Astrocyte (in vitro differentiated cells and primary cell): Measurements from ENCODE around the gene AFF3. TPM values are rescaled to one million over a fixed set of nuclear protein-coding genes. Genes with fewer than 3 reads are reported as not detected.

Source experiments
- DNase-seq: peaks from one replicate; pipeline ENCODE4 v3.0.0-alpha.2; 2010; ENCODE audit warnings: low read depth
- FAIRE-seq: peaks from 2 replicates; lab custom pipeline; 2011; peaks lifted over from hg19 to GRCh38; lab: Jason Lieb, UNC
- H2AFZ ChIP-seq: 2 replicates; pipeline ENCODE4 v1.6.0; 2012; ENCODE audit warnings: low read depth, low read length, inconsistent platforms
- H3K27ac ChIP-seq: 2 replicates; pipeline ENCODE4 v1.5.1; 2011; ENCODE audit warnings: low read depth, low read length, inconsistent platforms
- H3K27me3 ChIP-seq: 2 replicates; pipeline ENCODE4 v1.6.0; 2011; ENCODE audit warnings: low read length, inconsistent platforms; ENCODE audit not compliant: insufficient read depth
- H3K36me3 ChIP-seq: 2 replicates; pipeline ENCODE4 v1.5.1; 2011; ENCODE audit warnings: low read length, inconsistent platforms; ENCODE audit not compliant: insufficient read depth
- H3K4me1 ChIP-seq: 2 replicates; pipeline ENCODE4 v1.5.1; 2011; ENCODE audit warnings: low read length, inconsistent platforms; ENCODE audit not compliant: insufficient read depth
- H3K4me2 ChIP-seq: 2 replicates; pipeline ENCODE4 v1.6.0; 2012; ENCODE audit warnings: low read length, inconsistent platforms
- H3K4me3 ChIP-seq: 2 replicates; pipeline ENCODE4 v1.5.1; 2011; ENCODE audit warnings: low read depth, mild to moderate bottlenecking, low read length, inconsistent platforms; ENCODE audit not compliant: insufficient read depth
- H3K79me2 ChIP-seq: 2 replicates; pipeline ENCODE4 v1.6.0; 2012; ENCODE audit warnings: mild to moderate bottlenecking, low read length, inconsistent platforms; ENCODE audit not compliant: insufficient read depth
- H3K9ac ChIP-seq: 2 replicates; pipeline ENCODE4 v1.6.0; 2012; ENCODE audit warnings: mild to moderate bottlenecking, low read length, inconsistent platforms
- H3K9me3 ChIP-seq: 2 replicates; pipeline ENCODE4 v1.5.1; 2012; ENCODE audit warnings: low read depth, mild to moderate bottlenecking, low read length, inconsistent platforms; ENCODE audit not compliant: insufficient read depth
- H4K20me1 ChIP-seq: 2 replicates; pipeline ENCODE4 v1.6.0; 2012; ENCODE audit warnings: low read length, inconsistent platforms; ENCODE audit not compliant: insufficient read depth
- H3K27ac Mint-ChIP-seq: one replicate; pipeline ENCODE4 v1.8.0; 2021; ENCODE audit warnings: mild to moderate bottlenecking, mixed read lengths; ENCODE audit not compliant: unreplicated experiment
- H3K27me3 Mint-ChIP-seq: one replicate; pipeline ENCODE4 v1.8.0; 2021; ENCODE audit warnings: low read depth, mixed read lengths; ENCODE audit not compliant: unreplicated experiment
- H3K36me3 Mint-ChIP-seq: one replicate; pipeline ENCODE4 v1.8.0; 2021; ENCODE audit warnings: low read depth, mixed read lengths; ENCODE audit not compliant: unreplicated experiment
- H3K4me1 Mint-ChIP-seq: one replicate; pipeline ENCODE4 v1.8.0; 2021; ENCODE audit warnings: low read depth, mixed read lengths; ENCODE audit not compliant: unreplicated experiment
- H3K4me3 Mint-ChIP-seq: one replicate; pipeline ENCODE4 v1.8.0; 2021; ENCODE audit warnings: mild to moderate bottlenecking, moderate library complexity, mixed read lengths; ENCODE audit not compliant: unreplicated experiment
- H3K9me3 Mint-ChIP-seq: one replicate; pipeline ENCODE4 v1.8.0; 2021; ENCODE audit warnings: mild to moderate bottlenecking, mixed read lengths; ENCODE audit not compliant: unreplicated experiment
- CTCF ChIP-seq: IDR thresholded peaks from 2 replicates; pipeline ENCODE4 v1.5.1; 2011; ENCODE audit warnings: low read depth, mild to moderate bottlenecking, inconsistent platforms, low read length, moderate library complexity; ENCODE audit not compliant: insufficient read depth
- EZH2 ChIP-seq: IDR thresholded peaks from 2 replicates; pipeline ENCODE4 v1.6.1; 2012; ENCODE audit warnings: mild to moderate bottlenecking, low read length, inconsistent platforms; ENCODE audit not compliant: insufficient read depth
- total RNA-seq: library from RNA; stranded (reverse); gene quantifications from 2 replicates; pipeline ENCODE4 v1.2.1, GENCODE V29; 2021

AFF3 gene
- total RNA-seq, 1 donor from 2014 or later, result 14.7 TPM

DNA sequence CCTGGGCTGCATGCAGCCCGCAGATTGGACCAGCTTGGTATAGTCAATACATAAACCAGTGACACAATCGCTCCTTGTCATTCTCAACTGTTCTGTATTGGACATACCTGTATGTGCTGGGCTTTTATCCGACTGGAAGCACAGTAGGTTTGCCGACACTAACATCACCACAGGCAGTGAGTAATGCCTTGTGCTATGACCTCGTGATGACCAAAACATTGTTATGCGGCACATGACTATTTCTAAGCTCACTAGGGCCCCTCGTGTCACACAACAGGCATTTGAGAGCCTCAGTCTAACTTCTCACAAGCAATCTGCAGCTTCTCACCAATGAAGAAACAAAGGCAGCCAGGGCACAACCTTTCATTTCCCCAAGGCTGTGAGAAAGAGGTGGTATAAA lies 320.8 kb downstream of the AFF3 start:
- Histone ChIP-seq H2AFZ (no peak overlapping the region), H3K36me3 (no peaks in the 10 kb centered on the region), H3K4me3 (no peak overlapping the region), H3K27ac (peak overlapping the region; percentile 90), H4K20me1 (no peaks in the 10 kb centered on the region), H3K9ac (peak overlapping the region; percentile 59), H3K27me3 (no peaks in the 10 kb centered on the region), H3K4me2 (peak overlapping the region; percentile 79), H3K9me3 (no peaks in the 10 kb centered on the region), H3K79me2 (no peaks in the 10 kb centered on the region), H3K4me1 (peaks cover 17% of the 10 kb centered on the region)
- Mint-ChIP-seq H3K9me3 (peaks cover 2% of the 10 kb centered on the region), H3K4me1 (peaks cover 16% of the 10 kb centered on the region), H3K27ac (peak overlapping the region; percentile 83), H3K36me3 (peaks cover 9% of the 10 kb centered on the region), H3K27me3 (peaks cover 4% of the 10 kb centered on the region), H3K4me3 (peak overlapping the region; percentile 35)
- peak; percentile 90 for DNase-seq
- FAIRE-seq, result peak; percentile 69
- no peak for TF ChIP-seq EZH2
- no peak for TF ChIP-seq CTCF

DNA sequence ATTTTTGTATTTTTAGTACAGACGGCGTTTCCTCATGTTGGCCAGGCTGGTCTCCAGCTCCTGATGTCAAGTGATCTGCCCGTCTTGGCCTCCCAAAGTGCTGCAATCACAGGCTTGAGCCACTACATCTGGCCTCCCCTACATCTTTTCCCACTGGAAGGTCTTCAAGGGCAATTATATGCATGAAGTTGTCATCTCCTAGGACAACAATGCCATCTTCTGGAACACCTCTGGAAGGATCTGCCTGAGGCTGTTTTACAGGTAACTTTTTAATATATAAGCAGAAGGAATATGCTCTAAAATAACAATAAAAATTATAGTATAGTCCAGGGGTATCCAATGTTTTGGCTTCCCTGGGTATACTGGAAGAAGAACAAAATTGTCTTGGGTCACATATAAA lies 321.4 kb downstream of the AFF3 start:
- Mint-ChIP-seq H3K4me1 (peaks cover 16% of the 10 kb centered on the region), H3K36me3 (peaks cover 8% of the 10 kb centered on the region), H3K4me3 (no peak overlapping the region), H3K27ac (peak overlapping the region; percentile 62), H3K27me3 (peaks cover 4% of the 10 kb centered on the region), H3K9me3 (peaks cover 2% of the 10 kb centered on the region)
- H3K4me2 ChIP-seq, result peak overlapping the region; percentile 79
- FAIRE-seq (no peak), DNase-seq (no peak)
- no peak overlapping the region for H3K9ac ChIP-seq
- H3K36me3 ChIP-seq, result no peaks in the 10 kb centered on the region
- H4K20me1 ChIP-seq, result no peaks in the 10 kb centered on the region
- H2AFZ ChIP-seq, result no peak overlapping the region
- H3K4me3 ChIP-seq, result no peak overlapping the region
- no peak for TF ChIP-seq CTCF
- TF ChIP-seq EZH2, result no peak
- H3K27ac ChIP-seq, result peak overlapping the region; percentile 90
- peaks cover 17% of the 10 kb centered on the region for H3K4me1 ChIP-seq
- no peaks in the 10 kb centered on the region for H3K27me3 ChIP-seq
- no peaks in the 10 kb centered on the region for H3K79me2 ChIP-seq
- no peaks in the 10 kb centered on the region for H3K9me3 ChIP-seq

GRCh38 chr2:99819766-99820165 lies 322.6 kb downstream of the AFF3 start:
- DNase-seq (peak; percentile 17), FAIRE-seq (no peak)
- H3K9me3 Mint-ChIP-seq, result peaks cover 2% of the 10 kb centered on the region
- peaks cover 4% of the 10 kb centered on the region for H3K27me3 Mint-ChIP-seq
- Histone ChIP-seq H3K4me1 (peaks cover 17% of the 10 kb centered on the region), H3K4me3 (no peak overlapping the region), H3K9me3 (no peaks in the 10 kb centered on the region), H3K9ac (no peak overlapping the region), H3K4me2 (no peak overlapping the region), H4K20me1 (no peaks in the 10 kb centered on the region), H3K27me3 (no peaks in the 10 kb centered on the region), H3K27ac (no peak overlapping the region), H2AFZ (no peak overlapping the region), H3K79me2 (no peaks in the 10 kb centered on the region), H3K36me3 (no peaks in the 10 kb centered on the region)
- peaks cover 8% of the 10 kb centered on the region for H3K36me3 Mint-ChIP-seq
- TF ChIP-seq CTCF (no peak), EZH2 (no peak)
- no peak overlapping the region for H3K27ac Mint-ChIP-seq
- peaks cover 16% of the 10 kb centered on the region for H3K4me1 Mint-ChIP-seq
- no peak overlapping the region for H3K4me3 Mint-ChIP-seq
